Activated CD8-positive, alpha-beta T cell treated with anti-CD3 and anti-CD28 coated beads for 36 hours (primary cell): ENCODE data around the gene SLMAP. TPM values are rescaled to one million over a fixed set of nuclear protein-coding genes. Genes with fewer than 3 reads are reported as not detected.
A peak's percentile ranks its signal among the peaks of the same experiment; 100 is the strongest.

ENCODE experiments used
- ATAC-seq: fragments of 200-7000 bp; cut with Tn5 transposase; one replicate; pipeline ENCODE4 v1.10.0; 2021; ENCODE audit warnings: mild to moderate bottlenecking, moderate library complexity
- CTCF ChIA-PET: fragments of 350-600 bp; sonication (Branson Sonifier 250); formaldehyde crosslinking; loops from one replicate; lab custom pipeline; 2021; ENCODE audit warnings: antibody characterized with exemption; lab: Charles Lee
- POLR2A ChIA-PET: fragments of 350-600 bp; sonication (Branson Sonifier 250); formaldehyde crosslinking; loops from one replicate; lab custom pipeline; 2021; ENCODE audit warnings: antibody characterized with exemption; lab: Charles Lee
- DNase-seq: peaks from one replicate; pipeline ENCODE4 v3.0.0-alpha.2; 2020
- H3K27ac Mint-ChIP-seq: one replicate; pipeline ENCODE4 v1.8.0; 2021; ENCODE audit warnings: mild to moderate bottlenecking, mixed read lengths
- H3K27me3 Mint-ChIP-seq: one replicate; pipeline ENCODE4 v1.8.0; 2021; ENCODE audit warnings: mixed read lengths
- H3K36me3 Mint-ChIP-seq: one replicate; pipeline ENCODE4 v1.8.0; 2021; ENCODE audit warnings: low read depth, mixed read lengths
- H3K4me1 Mint-ChIP-seq: one replicate; pipeline ENCODE4 v1.8.0; 2021; ENCODE audit warnings: low read depth, mixed read lengths
- H3K4me3 Mint-ChIP-seq: one replicate; pipeline ENCODE4 v1.8.0; 2021; ENCODE audit warnings: mild to moderate bottlenecking, moderate library complexity, mixed read lengths
- H3K9me3 Mint-ChIP-seq: one replicate; pipeline ENCODE4 v1.8.0; 2021; ENCODE audit warnings: mixed read lengths
- intact Hi-C: fragments of 100-400 bp; cut with micrococcal nuclease; formaldehyde crosslinking; loops from one replicate; pipeline ENCODE4 v1.10.0; 2022
- total RNA-seq, 2 experiments: library from RNA; stranded (reverse); gene quantifications; one replicate each; pipeline ENCODE4 v1.2.3, GENCODE V29; 2021
- TF ChIP-seq, protein P1 (sequence below): fragments of 200-600 bp; IDR thresholded peaks from one replicate; pipeline ENCODE4 v1.8.0; 2022; ENCODE audit warnings: antibody characterized with exemption, mild to moderate bottlenecking

SLMAP gene
- total RNA-seq, 2 experiments from 2014 or later, result 45.8 to 47.3 TPM

DNA sequence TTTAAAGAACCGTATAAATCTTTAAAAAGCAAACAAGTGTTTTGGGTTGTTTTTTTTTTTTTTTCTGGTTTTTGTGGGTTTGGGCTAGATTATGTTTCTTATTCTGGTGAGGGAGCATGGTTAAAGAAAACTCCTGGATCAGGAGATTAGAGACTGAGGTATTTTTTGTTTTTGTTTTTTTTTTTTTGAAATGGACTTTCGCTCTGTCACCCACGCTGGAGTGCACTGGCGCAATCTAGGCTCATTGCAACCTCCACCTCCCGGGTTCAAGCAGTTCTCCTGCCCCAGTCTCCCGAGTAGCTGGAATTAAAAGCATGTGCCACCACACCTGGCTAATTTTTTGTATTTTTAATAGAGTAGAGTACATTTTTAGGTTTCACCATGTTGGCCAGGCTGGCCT lies 95.2 kb downstream of the SLMAP start:
- ATAC-seq (no peak), DNase-seq (no peak)
- intact Hi-C loops, result no loop called here
- H3K27me3 Mint-ChIP-seq, result no peaks in the 10 kb centered on the region
- no peak overlapping the region for H3K4me3 Mint-ChIP-seq
- TF ChIP-seq, protein P1, sequence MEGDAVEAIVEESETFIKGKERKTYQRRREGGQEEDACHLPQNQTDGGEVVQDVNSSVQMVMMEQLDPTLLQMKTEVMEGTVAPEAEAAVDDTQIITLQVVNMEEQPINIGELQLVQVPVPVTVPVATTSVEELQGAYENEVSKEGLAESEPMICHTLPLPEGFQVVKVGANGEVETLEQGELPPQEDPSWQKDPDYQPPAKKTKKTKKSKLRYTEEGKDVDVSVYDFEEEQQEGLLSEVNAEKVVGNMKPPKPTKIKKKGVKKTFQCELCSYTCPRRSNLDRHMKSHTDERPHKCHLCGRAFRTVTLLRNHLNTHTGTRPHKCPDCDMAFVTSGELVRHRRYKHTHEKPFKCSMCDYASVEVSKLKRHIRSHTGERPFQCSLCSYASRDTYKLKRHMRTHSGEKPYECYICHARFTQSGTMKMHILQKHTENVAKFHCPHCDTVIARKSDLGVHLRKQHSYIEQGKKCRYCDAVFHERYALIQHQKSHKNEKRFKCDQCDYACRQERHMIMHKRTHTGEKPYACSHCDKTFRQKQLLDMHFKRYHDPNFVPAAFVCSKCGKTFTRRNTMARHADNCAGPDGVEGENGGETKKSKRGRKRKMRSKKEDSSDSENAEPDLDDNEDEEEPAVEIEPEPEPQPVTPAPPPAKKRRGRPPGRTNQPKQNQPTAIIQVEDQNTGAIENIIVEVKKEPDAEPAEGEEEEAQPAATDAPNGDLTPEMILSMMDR, result no peak
- H3K27ac Mint-ChIP-seq, result no peak overlapping the region
- peaks cover 2% of the 10 kb centered on the region for H3K36me3 Mint-ChIP-seq
- H3K4me1 Mint-ChIP-seq, result no peaks in the 10 kb centered on the region
- no peaks in the 10 kb centered on the region for H3K9me3 Mint-ChIP-seq
- ChIA-PET CTCF (no interaction called here), POLR2A (no interaction called here)

DNA sequence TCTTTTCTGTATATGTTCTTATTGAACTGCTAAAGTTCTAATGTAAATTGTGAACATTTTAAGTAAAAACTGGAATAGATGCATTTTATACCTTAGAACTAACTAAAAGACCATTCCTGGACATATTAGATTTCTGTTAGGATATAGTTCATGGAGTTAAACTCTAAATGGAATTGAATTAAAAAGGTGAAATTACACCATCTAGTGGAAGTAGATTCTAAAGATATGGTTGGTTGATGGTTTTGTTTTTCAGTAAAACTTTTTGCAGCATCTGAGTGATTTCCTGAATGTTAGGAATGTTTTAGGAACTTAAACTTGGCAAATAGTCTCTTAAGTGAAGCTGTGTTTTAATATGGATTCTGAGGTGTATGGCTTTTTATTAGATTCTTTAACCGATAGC lies 96.8 kb downstream of the SLMAP start:
- TF ChIP-seq, protein P1, result no peak
- intact Hi-C loops, result no loop called here
- ChIA-PET POLR2A (interaction anchor here (0.6 kb wide), 1 partner anchor 390 kb away, joined by 3 read pairs; no protein-coding TSS in a partner anchor), CTCF (interaction anchor here (1.0 to 2.4 kb wide), 4 partner anchors 9 to 456 kb away, joined by 3 to 18 read pairs (median 6); no protein-coding TSS in a partner anchor)
- Mint-ChIP-seq H3K4me3 (no peak overlapping the region), H3K27me3 (no peaks in the 10 kb centered on the region), H3K36me3 (peaks cover 2% of the 10 kb centered on the region), H3K4me1 (no peaks in the 10 kb centered on the region), H3K27ac (no peak overlapping the region), H3K9me3 (no peaks in the 10 kb centered on the region)
- ATAC-seq, result no peak
- DNase-seq, result no peak

DNA sequence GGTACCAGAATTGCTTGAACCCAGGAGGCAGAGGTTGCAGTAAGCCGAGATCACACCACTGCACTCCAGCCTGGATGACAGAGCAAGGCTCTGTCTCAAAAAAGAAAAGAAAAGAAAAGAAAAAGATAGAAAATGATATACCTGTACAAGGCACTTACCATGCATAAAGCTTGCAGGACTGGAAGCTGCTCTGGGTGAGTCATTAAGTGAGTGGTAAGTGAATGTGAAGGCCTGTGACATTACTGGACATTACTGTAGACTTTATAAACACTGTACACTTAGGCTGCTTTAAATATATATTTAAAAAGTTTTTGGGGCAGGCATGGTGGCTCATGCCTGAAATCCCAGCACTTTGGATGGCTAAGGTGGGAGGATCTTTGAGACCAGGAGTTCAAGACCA lies 99.2 kb downstream of the SLMAP start:
- H3K27me3 Mint-ChIP-seq, result no peaks in the 10 kb centered on the region
- ChIA-PET CTCF (interaction anchor here (1.3 to 1.5 kb wide), 2 partner anchors 10 to 458 kb away, joined by 6 to 13 read pairs; no protein-coding TSS in a partner anchor), POLR2A (interaction anchor here (2.4 kb wide), 1 partner anchor 99 kb away, joined by 7 read pairs; the partner anchor contains the start of gene SLMAP)
- H3K4me1 Mint-ChIP-seq, result no peaks in the 10 kb centered on the region
- H3K9me3 Mint-ChIP-seq, result no peaks in the 10 kb centered on the region
- intact Hi-C loops, result no loop called here
- no peak overlapping the region for H3K4me3 Mint-ChIP-seq
- ATAC-seq, result no peak
- no peak for DNase-seq
- peaks cover 10% of the 10 kb centered on the region for H3K36me3 Mint-ChIP-seq
- TF ChIP-seq, protein P1, result no peak
- no peak overlapping the region for H3K27ac Mint-ChIP-seq

DNA sequence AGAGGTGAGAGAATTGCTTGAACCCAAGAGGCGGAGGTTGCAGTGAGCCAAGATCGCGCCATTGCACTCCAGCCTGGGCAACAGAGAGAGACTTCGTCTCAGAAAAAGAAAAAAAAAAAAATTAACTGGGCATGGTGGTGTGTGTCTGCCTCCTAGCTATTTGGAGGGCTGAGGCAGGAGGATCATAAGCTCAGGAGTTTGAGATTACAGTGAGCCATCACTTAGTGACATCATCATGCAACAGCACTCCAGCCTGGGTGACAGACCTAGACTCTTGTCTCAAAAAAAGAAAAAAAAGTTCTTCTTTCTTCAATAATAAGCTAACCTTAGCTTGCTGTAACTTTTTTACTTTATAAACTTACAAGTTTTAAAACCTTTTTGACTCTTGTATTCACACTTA lies 99.8 kb downstream of the SLMAP start:
- ChIA-PET POLR2A (interaction anchor here (0.7 to 2.4 kb wide), 3 partner anchors 100 to 629 kb away, joined by 3 to 7 read pairs (median 5); partner anchors contain the start of genes APPL1 and SLMAP), CTCF (interaction anchor here (0.8 to 1.5 kb wide), 7 partner anchors 9 to 686 kb away, joined by 3 to 13 read pairs (median 4); no protein-coding TSS in a partner anchor)
- H3K4me3 Mint-ChIP-seq, result no peak overlapping the region
- intact Hi-C loops, result no loop called here
- no peaks in the 10 kb centered on the region for H3K9me3 Mint-ChIP-seq
- no peak for DNase-seq
- TF ChIP-seq, protein P1, result no peak
- H3K4me1 Mint-ChIP-seq, result no peaks in the 10 kb centered on the region
- H3K36me3 Mint-ChIP-seq, result peaks cover 10% of the 10 kb centered on the region
- no peak for ATAC-seq
- no peak overlapping the region for H3K27ac Mint-ChIP-seq
- H3K27me3 Mint-ChIP-seq, result no peaks in the 10 kb centered on the region

DNA sequence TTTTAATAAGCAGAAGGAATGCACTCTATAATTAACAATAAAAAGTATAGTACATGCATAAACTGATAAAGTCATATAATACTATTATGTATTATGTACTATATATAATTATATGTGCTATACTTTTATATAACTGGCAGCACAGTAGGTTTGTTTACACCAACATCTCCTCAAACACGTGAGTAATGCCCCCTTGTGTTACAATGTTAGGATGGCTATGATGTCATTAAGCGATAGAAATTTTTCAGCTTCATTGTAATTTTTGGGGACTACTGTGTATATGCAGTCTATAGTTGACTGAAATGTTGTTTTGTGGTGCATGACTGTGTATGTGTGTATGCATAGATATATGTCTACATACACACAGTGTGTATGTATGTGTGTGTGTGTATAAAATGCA lies 100.6 kb downstream of the SLMAP start:
- H3K36me3 Mint-ChIP-seq, result peaks cover 12% of the 10 kb centered on the region
- POLR2A ChIA-PET, result interaction anchor here (1.2 to 2.4 kb wide), 2 partner anchors 100 to 629 kb away, joined by 3 to 7 read pairs; partner anchors contain the start of genes APPL1 and SLMAP
- ATAC-seq (peak; percentile 20), DNase-seq (no peak)
- intact Hi-C loops, result no loop called here
- H3K9me3 Mint-ChIP-seq, result no peaks in the 10 kb centered on the region
- H3K4me1 Mint-ChIP-seq, result no peaks in the 10 kb centered on the region
- TF ChIP-seq, protein P1, result no peak
- no peaks in the 10 kb centered on the region for H3K27me3 Mint-ChIP-seq
- CTCF ChIA-PET, result interaction anchor here (0.8 to 1.5 kb wide), 6 partner anchors 8 to 687 kb away, joined by 3 to 13 read pairs (median 4); no protein-coding TSS in a partner anchor
- H3K4me3 Mint-ChIP-seq, result no peak overlapping the region
- no peak overlapping the region for H3K27ac Mint-ChIP-seq
